ENCODE data around the gene COL6A1. TPM values are rescaled to one million over a fixed set of nuclear protein-coding genes. Genes with fewer than 3 reads are reported as not detected.

The COL6A1 gene
- total RNA-seq, 1 experiment from 2014 or later, result 193 TPM

- Histone ChIP-seq H3K56ac (ENCODE audit: insufficient read length, low read depth, low read length) (no peak overlapping the region), H2BK5ac (ENCODE audit: insufficient read length, low read length) (no peak overlapping the region), H3K23ac (ENCODE audit: insufficient read length, low read depth, low read length) (no peak overlapping the region), H3K9me3 (ENCODE audit: control insufficient read depth, low read depth, low read length) (no peaks in the 10 kb centered on the region), H3K18ac (ENCODE audit: insufficient read length, low read depth, low read length) (no peak overlapping the region), H2BK20ac (ENCODE audit: low read depth, low read length, poor library complexity, severe bottlenecking) (no peak overlapping the region), H2BK15ac (ENCODE audit: low read depth, low read length) (no peak overlapping the region), H3K4me2 (ENCODE audit: insufficient read depth, insufficient read length, low read length) (no peak overlapping the region), H4K5ac (ENCODE audit: insufficient read length, low read depth, low read length) (no peak overlapping the region), H2AFZ (ENCODE audit: low read length) (no peak overlapping the region), H3K14ac (ENCODE audit: insufficient read depth, low read length) (no peak overlapping the region), H3K79me2 (ENCODE audit: insufficient read depth, low read length) (0 out of 2 replicates have a peak, but pooled peaks cover 1% of the 10 kb centered on the region), H3K27me3 (ENCODE audit: insufficient read depth, low read length) (no peaks in the 10 kb centered on the region), H2AK5ac (ENCODE audit: insufficient read length, low read length) (no peak overlapping the region), H3K4ac (ENCODE audit: low read depth, low read length) (no peak overlapping the region), H3T11ph (ENCODE audit: low read length) (no peak overlapping the region), H4K8ac (replicated peaks; ENCODE audit: insufficient read length, low read depth, low read length) (no peak overlapping the region), H3K79me1 (ENCODE audit: insufficient read depth, low read depth, low read length, poor library complexity, severe bottlenecking) (no peaks in the 10 kb centered on the region), H4K20me1 (ENCODE audit: control insufficient read depth, insufficient read depth, insufficient read length) (no peaks in the 10 kb centered on the region), H2BK120ac (ENCODE audit: low read depth, low read length, poor library complexity, severe bottlenecking) (no peak overlapping the region), H3K27ac (ENCODE audit: insufficient read length, low read depth, low read length) (no peak overlapping the region), H2BK12ac (ENCODE audit: insufficient read length, low read depth, low read length) (no peak overlapping the region), H3K4me1 (ENCODE audit: insufficient read depth, low read length) (no peaks in the 10 kb centered on the region), H3K9ac (ENCODE audit: extremely low read depth, insufficient read length, low read length) (no peak overlapping the region), H3K23me2 (ENCODE audit: insufficient read length, low read depth, low read length, poor library complexity, severe bottlenecking) (no peaks in the 10 kb centered on the region), H4K91ac (ENCODE audit: insufficient read length, low read depth, low read length) (no peak overlapping the region)
- H3K4me3 Mint-ChIP-seq, result no peak overlapping the region
- no CpG with 5 or more reads among the region's 2 CpGs for WGBS (ENCODE audit: extremely low coverage, insufficient read length, low lambda C conversion rate)
- DNase-seq, result no peak
- no peak overlapping the region for H3K27ac Mint-ChIP-seq
- H3K4me1 Mint-ChIP-seq, result peaks cover 0 to 2% of the 10 kb centered on the region in 2 experiments; a peak in 1 of 4 replicates
- no peak for TF ChIP-seq CTCF (conservative IDR thresholded peaks at IDR 0.05)
- H3K36me3 Mint-ChIP-seq (ENCODE audit: insufficient read depth in 1 of 3, low read depth in 3 of 3), result no peaks in the 10 kb centered on the region
- H3K9me3 Mint-ChIP-seq, result no peaks in the 10 kb centered on the region; a peak in 2 of 5 replicates
- peaks cover 4% of the 10 kb centered on the region for H3K27me3 Mint-ChIP-seq (ENCODE audit: low read depth)
Measured at GRCh38 chr21:46014828-46015227, 33.3 kb downstream of the COL6A1 start.
